PFSK-1 (cell line): ENCODE results near the gene AMACR.

Experiments
- FOXP2 ChIP-seq: optimal IDR thresholded peaks from 2 replicates; pipeline ENCODE3; 2011; ENCODE audit warnings: borderline replicate concordance, control low read depth, inconsistent platforms; ENCODE audit not compliant: insufficient read depth; ENCODE audit errors: extremely low read length, extremely low read depth
- POLR2AphosphoS5 ChIP-seq: IDR thresholded peaks from 2 replicates; pipeline ENCODE4 v1.6.1; 2012; ENCODE audit warnings: low read depth, mild to moderate bottlenecking, control low read depth, low read length, moderate library complexity
- REST ChIP-seq, 2 experiments: IDR thresholded peaks; 2 replicates each; pipeline versions ENCODE4 v1.6.1 to v1.8.0; 2011 to 2012; ENCODE audit warnings: low read depth in 2 of 2, low read length in 2 of 2, control low read depth in 1 of 2, inconsistent platforms in 1 of 2, mild to moderate bottlenecking in 1 of 2, moderate library complexity in 1 of 2; ENCODE audit not compliant: insufficient read depth in 1 of 2
- SIN3A ChIP-seq: IDR thresholded peaks from 2 replicates; pipeline ENCODE4 v1.6.1; 2012; ENCODE audit warnings: mild to moderate bottlenecking, low read length, moderate library complexity, borderline replicate concordance; ENCODE audit not compliant: insufficient read depth
- TAF1 ChIP-seq: IDR thresholded peaks from 2 replicates; pipeline ENCODE4 v1.6.1; 2012; ENCODE audit warnings: low read length, control low read depth, borderline replicate concordance; ENCODE audit not compliant: insufficient read depth

Gene AMACR

GRCh38 chr5:34008802-34009201 lies 952 bp upstream of the AMACR start:
- no peak for TF ChIP-seq SIN3A
- TF ChIP-seq POLR2AphosphoS5: no peak
- no peak for TF ChIP-seq FOXP2
- no peak for TF ChIP-seq TAF1
- no peak for TF ChIP-seq REST (IDR thresholded peaks at IDR 0.05; ENCODE audit: insufficient read depth in 1 of 2, low read depth in 2 of 2, low read length in 2 of 2)

- TF ChIP-seq SIN3A (no peak), FOXP2 (no peak), TAF1 (no peak), REST (IDR thresholded peaks at IDR 0.05; ENCODE audit: insufficient read depth in 1 of 2, low read depth in 2 of 2, low read length in 2 of 2) (no peak), POLR2AphosphoS5 (no peak)
Measured at GRCh38 chr5:34007201-34007620, 639 bp downstream of the AMACR start.

GRCh38 chr5:34005681-34006080 lies 2.2 kb downstream of the AMACR start:
- no peak for TF ChIP-seq SIN3A
- TF ChIP-seq TAF1: no peak
- TF ChIP-seq POLR2AphosphoS5: no peak
- TF ChIP-seq FOXP2: no peak
- TF ChIP-seq REST (IDR thresholded peaks at IDR 0.05; ENCODE audit: insufficient read depth in 1 of 2, low read depth in 2 of 2, low read length in 2 of 2): no peak

- TF ChIP-seq REST (IDR thresholded peaks at IDR 0.05; ENCODE audit: insufficient read depth in 1 of 2, low read depth in 2 of 2, low read length in 2 of 2) (no peak), FOXP2 (no peak)
Measured at GRCh38 chr5:34005211-34005610, 2.6 kb downstream of the AMACR start.

GRCh38 chr5:34003941-34004340 lies 3.9 kb downstream of the AMACR start:
- TF ChIP-seq TAF1: no peak
- no peak for TF ChIP-seq REST (IDR thresholded peaks at IDR 0.05; ENCODE audit: insufficient read depth in 1 of 2, low read depth in 2 of 2, low read length in 2 of 2)
- no peak for TF ChIP-seq SIN3A
- no peak for TF ChIP-seq FOXP2
- TF ChIP-seq POLR2AphosphoS5: no peak
